HFFc6 (cell line): ENCODE data around the gene TBC1D1. TPM values are rescaled to one million over a fixed set of nuclear protein-coding genes. Genes with fewer than 3 reads are reported as not detected.

Source experiments
- DNase-seq: peaks from one replicate; pipeline ENCODE4 v3.0.0-alpha.2; 2018
- H3K27ac Mint-ChIP-seq: 2 replicates; pipeline ENCODE4 v1.8.0; 2020; ENCODE audit warnings: mild to moderate bottlenecking, mixed read lengths
- H3K27me3 Mint-ChIP-seq: 2 replicates; pipeline ENCODE4 v1.8.0; 2021; ENCODE audit warnings: mild to moderate bottlenecking, moderate library complexity, mixed read lengths; ENCODE audit not compliant: insufficient read depth
- H3K36me3 Mint-ChIP-seq: 2 replicates; pipeline ENCODE4 v1.8.0; 2021; ENCODE audit warnings: low read depth, mixed read lengths
- H3K4me1 Mint-ChIP-seq: 2 replicates; pipeline ENCODE4 v1.8.0; 2020; ENCODE audit warnings: low read depth, mixed read lengths
- H3K4me3 Mint-ChIP-seq: 2 replicates; pipeline ENCODE4 v1.8.0; 2020; ENCODE audit warnings: mild to moderate bottlenecking, moderate library complexity, mixed read lengths
- H3K9me3 Mint-ChIP-seq: 2 replicates; pipeline ENCODE4 v1.8.0; 2020; ENCODE audit warnings: mild to moderate bottlenecking, mixed read lengths
- total RNA-seq, 6 experiments: library from RNA; stranded (reverse); fragmentation: NEBNext Ultra II Directional; extraction: Animal tissue kit (Norgen Biotek cat#: 25700); gene quantifications; 2 replicates in 1 of 6; 3 replicates in 5 of 6; pipeline ENCODE4 v1.2.3, GENCODE V29; 2021
- TF ChIP-seq, protein P1 (sequence below): fragments of 200-600 bp; sonication (generic); IDR thresholded peaks from 2 replicates; pipeline ENCODE4 v1.5.0; 2021; ENCODE audit warnings: antibody characterized with exemption, mild to moderate bottlenecking

Gene TBC1D1
- total RNA-seq, 6 experiments from 2014 or later: 78.5 to 126 (median 112) TPM

DNA sequence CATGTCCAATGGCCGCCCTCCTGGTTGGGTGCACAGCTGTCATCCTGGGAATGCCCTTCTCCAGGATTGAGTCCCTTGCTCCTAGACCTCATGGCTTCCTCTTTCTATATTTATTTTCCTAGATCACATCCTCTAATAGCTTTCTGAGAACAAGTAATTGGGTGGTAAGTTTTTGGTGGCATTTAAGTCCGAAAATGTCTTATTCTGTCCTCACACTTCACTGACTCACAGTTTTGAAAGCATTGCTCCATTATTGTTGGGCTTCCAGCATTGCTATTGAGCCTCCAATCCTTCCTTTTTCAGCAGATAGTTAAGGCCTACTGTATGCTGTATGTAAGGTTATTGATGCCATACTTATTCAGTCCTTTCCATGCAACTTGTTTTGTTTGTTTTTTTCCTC lies 38.5 kb upstream of the TBC1D1 start:
- Mint-ChIP-seq H3K36me3 (peaks cover 9% of the 10 kb centered on the region; the same call in 1 of the 2 replicates), H3K9me3 (no peaks in the 10 kb centered on the region), H3K4me3 (no peak overlapping the region), H3K27ac (no peak overlapping the region), H3K27me3 (no peaks in the 10 kb centered on the region; the same call in 1 of the 2 replicates), H3K4me1 (no peaks in the 10 kb centered on the region)
- TF ChIP-seq, protein P1, sequence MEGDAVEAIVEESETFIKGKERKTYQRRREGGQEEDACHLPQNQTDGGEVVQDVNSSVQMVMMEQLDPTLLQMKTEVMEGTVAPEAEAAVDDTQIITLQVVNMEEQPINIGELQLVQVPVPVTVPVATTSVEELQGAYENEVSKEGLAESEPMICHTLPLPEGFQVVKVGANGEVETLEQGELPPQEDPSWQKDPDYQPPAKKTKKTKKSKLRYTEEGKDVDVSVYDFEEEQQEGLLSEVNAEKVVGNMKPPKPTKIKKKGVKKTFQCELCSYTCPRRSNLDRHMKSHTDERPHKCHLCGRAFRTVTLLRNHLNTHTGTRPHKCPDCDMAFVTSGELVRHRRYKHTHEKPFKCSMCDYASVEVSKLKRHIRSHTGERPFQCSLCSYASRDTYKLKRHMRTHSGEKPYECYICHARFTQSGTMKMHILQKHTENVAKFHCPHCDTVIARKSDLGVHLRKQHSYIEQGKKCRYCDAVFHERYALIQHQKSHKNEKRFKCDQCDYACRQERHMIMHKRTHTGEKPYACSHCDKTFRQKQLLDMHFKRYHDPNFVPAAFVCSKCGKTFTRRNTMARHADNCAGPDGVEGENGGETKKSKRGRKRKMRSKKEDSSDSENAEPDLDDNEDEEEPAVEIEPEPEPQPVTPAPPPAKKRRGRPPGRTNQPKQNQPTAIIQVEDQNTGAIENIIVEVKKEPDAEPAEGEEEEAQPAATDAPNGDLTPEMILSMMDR: no peak
- DNase-seq: no peak

DNA sequence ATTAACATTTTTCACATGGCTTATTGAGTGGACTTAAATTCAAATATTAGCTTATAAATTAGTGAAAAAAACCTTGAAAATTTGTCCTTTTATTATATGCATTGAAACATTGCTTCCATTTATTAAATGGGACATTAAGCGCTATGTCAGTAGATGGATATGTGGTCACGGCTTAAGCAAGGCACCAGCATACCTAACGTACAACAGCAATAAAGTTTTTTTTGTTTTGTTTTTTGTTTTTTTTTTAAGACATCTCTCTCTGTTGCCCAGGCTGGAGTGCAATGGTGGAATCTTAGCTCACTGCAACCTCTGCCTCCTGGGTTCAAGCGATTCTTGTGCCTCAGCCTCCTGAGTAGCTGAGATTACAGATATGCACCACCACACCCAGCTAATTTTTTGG lies 32.8 kb upstream of the TBC1D1 start:
- H3K4me3 Mint-ChIP-seq: no peak overlapping the region
- no peaks in the 10 kb centered on the region for H3K27me3 Mint-ChIP-seq
- H3K9me3 Mint-ChIP-seq: no peaks in the 10 kb centered on the region
- no peaks in the 10 kb centered on the region; the same call in 1 of the 2 replicates for H3K4me1 Mint-ChIP-seq
- no peak for DNase-seq
- TF ChIP-seq, protein P1: no peak
- H3K36me3 Mint-ChIP-seq: peaks cover 11% of the 10 kb centered on the region
- H3K27ac Mint-ChIP-seq: no peak overlapping the region

DNA sequence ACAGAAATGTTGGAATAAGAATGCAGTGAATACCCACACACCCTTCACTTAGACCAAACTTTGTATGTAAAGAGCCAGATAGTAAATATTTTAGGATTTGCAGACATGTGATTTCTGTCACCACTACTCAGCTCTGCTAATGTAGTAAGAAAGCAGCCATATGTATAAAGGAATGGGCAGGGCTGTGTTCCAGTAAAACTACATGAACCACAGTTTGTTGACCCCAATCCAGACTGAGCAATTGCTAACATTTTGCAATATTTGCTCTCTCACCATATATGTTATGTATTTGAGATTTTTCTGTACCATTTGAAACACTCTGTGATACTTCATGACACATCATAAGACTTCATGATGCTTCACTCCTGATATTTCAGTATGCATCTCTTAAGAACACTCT lies 32.0 kb upstream of the TBC1D1 start:
- TF ChIP-seq, protein P1: no peak
- no peaks in the 10 kb centered on the region for H3K27me3 Mint-ChIP-seq
- no peak overlapping the region for H3K4me3 Mint-ChIP-seq
- DNase-seq: no peak
- H3K9me3 Mint-ChIP-seq: no peaks in the 10 kb centered on the region
- no peak overlapping the region for H3K27ac Mint-ChIP-seq
- H3K4me1 Mint-ChIP-seq: no peaks in the 10 kb centered on the region; the same call in 1 of the 2 replicates
- peaks cover 17% of the 10 kb centered on the region for H3K36me3 Mint-ChIP-seq

DNA sequence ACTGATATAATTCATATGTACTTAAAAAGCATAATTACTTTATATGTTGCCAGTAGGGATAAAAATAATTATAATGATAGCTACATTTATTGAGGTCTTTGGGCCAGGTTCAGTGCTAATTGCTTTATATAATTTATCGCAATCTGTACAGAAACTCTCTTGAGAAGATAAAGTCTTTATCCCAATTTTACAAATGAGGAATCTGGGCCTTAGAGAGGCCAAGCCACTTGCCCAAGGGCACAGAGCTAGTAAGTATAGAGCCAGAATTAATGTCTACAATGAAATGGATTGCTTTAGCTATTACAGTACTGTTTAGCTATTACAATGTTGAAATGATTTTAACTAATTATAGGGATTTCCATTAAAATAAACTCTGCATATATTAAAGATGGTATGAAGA lies 30.6 kb upstream of the TBC1D1 start:
- H3K4me3 Mint-ChIP-seq: no peak overlapping the region
- H3K9me3 Mint-ChIP-seq: no peaks in the 10 kb centered on the region
- no peak overlapping the region for H3K27ac Mint-ChIP-seq
- peaks cover 9% of the 10 kb centered on the region; the same call in 1 of the 2 replicates for H3K4me1 Mint-ChIP-seq
- H3K36me3 Mint-ChIP-seq: peaks cover 17% of the 10 kb centered on the region
- H3K27me3 Mint-ChIP-seq: no peaks in the 10 kb centered on the region
- DNase-seq: no peak
- TF ChIP-seq, protein P1: no peak

DNA sequence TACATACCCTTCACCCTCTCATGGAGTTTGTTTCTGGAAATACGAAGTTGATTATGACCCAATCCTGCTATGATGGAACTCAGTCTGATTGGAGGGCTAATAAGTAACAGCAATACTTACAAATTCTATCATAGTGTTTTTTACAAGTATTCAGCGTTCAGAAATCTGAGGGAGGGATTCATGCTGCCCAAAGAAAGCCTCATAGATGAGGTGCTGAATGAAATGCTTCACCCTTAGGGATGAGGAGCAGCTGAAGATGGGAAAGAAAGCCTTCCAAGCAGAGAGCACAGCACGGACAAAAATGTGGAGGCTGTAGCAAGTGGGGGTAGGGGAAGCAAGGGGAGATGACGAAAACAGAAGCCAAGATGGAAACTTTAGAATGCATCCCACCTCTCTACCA lies 27.9 kb upstream of the TBC1D1 start:
- Mint-ChIP-seq H3K9me3 (no peaks in the 10 kb centered on the region), H3K36me3 (peaks cover 30% of the 10 kb centered on the region), H3K27me3 (no peaks in the 10 kb centered on the region), H3K4me3 (no peak overlapping the region), H3K4me1 (peaks cover 16% of the 10 kb centered on the region; the same call in 1 of the 2 replicates), H3K27ac (no peak overlapping the region)
- no peak for DNase-seq
- TF ChIP-seq, protein P1: no peak

DNA sequence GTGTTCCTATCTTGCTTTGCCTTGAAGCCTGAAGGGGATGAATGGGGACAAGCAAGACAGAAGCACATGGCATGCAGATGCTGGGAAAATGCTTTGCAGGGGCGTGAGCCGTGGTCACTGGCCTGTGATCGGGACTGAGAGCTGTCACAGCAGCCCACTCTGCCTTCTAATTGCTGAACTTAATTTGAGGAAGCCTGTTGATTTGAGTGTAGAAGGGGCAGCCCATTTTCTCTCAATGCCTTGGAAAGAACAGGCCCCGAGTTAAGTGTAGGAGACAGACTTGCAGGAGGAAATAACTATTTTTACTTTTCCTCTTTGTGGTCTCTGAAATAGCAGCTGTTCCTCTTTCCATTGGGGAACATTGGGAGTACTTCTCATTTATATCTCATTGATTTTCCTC lies 26.1 kb upstream of the TBC1D1 start:
- Mint-ChIP-seq H3K4me3 (no peak overlapping the region), H3K27me3 (no peaks in the 10 kb centered on the region), H3K9me3 (no peaks in the 10 kb centered on the region), H3K4me1 (peaks cover 16% of the 10 kb centered on the region; the same call in 1 of the 2 replicates), H3K27ac (no peak overlapping the region), H3K36me3 (peaks cover 31% of the 10 kb centered on the region)
- DNase-seq: no peak
- TF ChIP-seq, protein P1: no peak
